GM15510 (cell line): ENCODE results near the gene MSH2.

Experiments used
- POLR2A ChIP-seq: IDR thresholded peaks from 3 replicates; pipeline ENCODE4 v1.6.1; 2011; ENCODE audit warnings: borderline replicate concordance; ENCODE audit not compliant: insufficient read length; ENCODE audit errors: extremely low read depth

Gene MSH2

DNA sequence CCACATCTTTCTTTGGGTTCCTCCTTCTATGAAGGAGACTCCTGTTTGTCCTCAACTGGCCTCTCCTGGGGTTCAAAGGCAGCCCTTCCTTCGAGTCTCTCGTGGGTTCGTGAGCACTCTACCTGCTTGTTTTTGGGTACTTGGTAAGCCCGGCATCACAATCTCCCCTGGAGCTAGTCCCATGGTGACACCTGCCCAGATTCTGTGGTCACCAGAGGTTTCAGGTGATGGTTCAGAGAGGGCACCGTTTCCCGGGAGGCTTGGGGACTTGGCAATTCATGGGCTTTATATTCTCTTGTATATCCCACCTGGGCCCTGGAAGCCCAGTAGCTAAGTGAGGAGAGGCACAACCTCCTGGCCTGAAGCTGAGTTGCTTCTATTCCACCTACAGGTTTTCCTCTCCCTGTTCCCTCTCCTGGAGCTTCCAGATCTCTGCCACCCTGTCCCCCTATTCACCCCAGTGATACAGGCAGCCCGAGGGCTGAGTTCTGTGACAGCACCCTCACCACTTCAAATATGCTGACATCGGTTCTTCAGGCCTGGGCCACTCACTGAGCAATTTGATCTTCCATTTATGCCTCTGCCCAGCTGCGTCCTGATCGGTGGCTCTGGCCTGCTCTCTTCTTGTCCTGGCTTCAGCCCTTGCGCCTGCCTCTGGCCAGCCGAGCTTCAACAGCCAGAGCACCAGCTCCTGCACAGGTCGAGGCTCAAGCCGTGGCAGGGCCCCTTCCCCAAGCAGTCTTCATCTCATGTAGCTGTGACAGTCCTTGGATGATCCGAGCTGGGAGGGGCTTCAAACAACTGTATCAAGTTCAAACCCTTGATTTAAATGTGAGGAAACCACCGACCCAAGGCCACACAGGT lies 91.5 kb downstream of the MSH2 start:
- no peak for TF ChIP-seq POLR2A

DNA sequence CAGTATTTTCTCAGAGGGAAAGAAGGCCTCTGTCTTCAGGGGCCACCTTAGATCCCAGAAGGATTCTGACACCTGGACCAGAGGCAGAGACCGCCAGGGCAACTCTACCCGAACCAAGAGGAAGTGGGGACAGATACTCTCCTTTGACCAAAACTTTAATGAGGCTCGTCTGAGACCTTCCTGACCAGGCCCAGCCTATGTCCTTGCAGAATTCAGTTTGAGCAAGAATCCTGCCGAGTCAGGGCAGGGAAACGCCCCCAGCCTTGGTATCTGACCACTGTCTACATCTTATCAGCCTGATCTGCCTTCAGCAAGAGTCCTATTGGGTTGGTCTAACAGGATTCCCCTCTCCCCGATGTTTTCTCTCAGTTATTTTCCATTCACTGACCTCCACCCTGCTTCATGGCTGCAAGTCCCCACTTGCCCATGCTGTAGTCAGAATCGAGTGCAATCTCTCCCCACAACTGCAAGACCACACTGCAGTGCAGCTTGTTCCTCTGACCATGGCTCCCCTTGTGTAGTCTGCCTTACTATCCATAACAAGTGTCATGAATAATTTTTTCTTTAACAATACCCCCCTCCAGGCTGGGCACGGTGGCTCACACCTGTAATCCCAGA lies 95.0 kb downstream of the MSH2 start:
- TF ChIP-seq POLR2A, result no peak

DNA sequence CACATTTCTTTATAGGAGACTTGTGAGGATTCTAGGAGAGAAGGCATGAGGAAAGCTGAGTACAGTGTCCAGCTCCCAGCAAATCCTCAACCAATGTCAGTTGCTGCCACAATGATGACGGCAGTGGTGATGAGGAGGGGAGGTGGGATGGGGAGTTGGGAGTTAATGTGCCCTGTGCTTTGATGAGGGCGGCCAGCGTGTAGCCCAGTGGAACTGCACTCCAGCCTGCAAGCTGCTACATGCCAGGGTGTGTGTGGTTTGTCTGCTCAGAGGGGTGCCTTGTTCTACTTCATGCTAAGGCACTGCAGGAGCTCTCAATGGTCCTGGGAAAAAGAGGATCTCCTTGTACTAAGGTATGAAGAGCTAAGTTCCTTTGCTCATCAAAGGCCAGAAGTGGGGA lies 96.1 kb downstream of the MSH2 start:
- no peak for TF ChIP-seq POLR2A

DNA sequence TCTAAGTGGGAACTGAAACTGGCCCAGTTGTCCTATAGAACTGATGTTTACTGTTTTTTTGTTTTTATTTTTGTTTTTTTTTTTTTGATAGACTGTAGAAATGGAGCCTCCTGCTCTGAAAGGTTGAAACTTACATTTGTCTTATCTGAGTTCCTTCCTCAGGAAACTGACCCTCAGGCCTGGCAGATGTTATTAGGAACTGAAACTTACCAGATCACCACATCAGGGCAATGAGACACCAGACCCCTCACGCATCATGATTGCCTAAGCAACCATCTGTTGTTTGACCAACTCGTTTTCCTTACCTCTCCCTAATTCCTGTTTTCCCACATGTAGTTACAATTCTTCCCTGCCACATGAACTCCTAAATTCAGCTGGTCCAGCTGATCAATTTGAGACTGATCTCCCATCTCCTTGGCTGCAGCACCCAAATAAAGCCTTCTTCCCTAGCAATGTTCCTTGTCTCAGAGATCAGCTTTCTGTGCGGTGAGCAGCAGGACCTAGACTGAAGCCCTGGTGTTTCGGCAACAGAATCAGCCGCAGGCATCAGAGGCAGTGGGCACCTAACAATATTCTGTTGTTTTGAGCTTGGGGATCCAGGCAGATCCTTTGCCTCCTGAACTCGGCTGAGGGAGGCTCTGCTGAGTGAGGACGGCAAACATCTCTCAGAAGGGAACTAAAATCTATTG lies 96.8 kb downstream of the MSH2 start:
- TF ChIP-seq POLR2A, result no peak

DNA sequence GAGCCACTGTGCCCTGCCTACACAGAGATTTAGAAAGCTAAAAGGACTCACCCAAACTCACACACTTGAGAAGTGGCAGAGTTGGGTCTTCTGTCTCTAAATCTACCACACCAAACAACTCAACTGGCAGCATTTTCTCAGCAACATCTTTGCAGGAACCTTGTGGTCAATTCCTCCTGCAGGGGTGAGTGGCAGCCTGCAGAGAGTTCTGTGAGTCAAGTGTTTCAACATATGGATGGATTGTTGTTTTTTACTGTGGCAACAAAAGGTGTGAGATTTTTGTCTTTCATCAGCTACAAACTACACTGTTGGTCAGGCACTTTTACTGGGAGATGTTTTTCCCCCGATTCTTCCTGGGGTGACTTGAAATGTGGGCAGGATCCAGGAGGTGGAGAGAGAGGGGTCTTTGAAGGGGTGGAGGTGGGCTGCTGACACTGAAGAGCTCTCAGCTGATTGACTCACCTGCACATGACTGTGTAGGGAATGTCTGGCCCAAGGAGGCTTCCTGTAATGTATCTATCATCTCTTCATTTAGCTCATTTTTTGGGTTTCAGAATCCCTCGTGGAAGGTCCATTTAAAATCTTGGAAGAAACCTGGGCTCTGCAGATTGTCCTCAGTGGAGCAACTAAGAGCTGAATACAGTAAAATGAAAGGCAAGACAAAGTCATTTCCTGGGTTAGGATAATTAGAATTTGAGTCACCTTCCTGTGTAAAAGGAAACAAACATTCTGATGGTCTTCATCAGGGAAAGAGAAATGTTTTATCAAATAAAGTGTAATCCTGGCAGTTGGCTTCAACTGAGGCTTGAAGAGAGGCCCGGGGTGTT lies 98.6 kb downstream of the MSH2 start:
- no peak for TF ChIP-seq POLR2A

DNA sequence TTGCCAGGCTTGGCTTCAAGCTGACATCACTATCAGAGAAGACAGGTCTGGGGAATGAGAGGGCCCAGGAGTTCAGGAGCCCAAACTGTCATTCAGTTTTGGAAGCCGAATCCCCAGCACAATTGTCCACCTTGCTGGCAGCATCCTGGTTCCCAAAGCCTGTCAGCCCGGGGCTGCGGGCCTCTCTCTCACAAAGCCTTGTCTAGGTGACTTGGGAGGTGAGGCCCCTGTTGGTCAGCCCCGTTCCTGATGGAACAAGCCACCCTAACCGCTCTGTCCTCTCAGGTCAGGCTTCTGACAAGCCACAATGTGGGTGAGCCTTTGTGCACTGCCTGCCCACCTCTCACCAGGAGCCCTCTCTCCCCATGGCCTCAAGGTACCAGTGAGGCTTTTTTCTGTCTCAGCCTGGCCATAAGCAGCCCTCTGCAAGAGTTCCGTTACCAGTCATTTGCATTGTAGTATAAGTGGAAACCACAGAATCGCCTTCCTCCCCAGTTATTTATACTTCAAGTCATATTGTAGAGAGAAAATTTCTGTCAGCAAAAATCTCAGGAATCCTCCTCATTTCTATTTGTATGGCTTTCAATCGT lies 100.6 kb downstream of the MSH2 start:
- no peak for TF ChIP-seq POLR2A

DNA sequence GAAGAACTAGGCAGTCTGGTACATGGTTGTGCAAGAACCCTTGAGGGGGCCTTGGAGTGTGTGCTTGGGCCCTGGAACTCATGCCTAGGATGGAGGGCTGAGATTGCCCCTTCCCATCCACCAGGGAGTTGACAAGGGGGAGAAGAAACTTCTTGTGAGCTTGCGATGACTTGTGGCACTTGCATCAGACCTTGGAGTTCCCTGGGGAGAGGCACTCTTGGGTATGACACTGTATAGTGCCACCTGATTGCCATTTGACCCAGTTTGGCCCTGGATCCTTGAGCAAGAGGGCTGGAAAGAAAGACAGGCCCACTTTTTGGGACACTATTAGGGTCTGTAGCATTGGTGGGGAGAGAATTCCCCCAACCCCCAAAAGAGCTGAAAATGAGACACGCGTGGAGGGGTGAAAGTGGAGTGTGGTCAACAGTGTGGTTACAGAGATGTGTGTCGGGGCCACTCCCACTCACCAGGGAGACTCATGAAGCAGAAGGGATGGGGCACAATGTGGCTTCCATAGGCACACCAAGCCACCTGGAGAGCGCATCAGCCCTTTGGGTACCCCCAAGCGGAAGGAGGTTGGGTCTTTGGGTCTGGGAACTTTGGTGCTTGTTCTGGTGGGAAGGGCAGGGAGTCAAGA lies 101.3 kb downstream of the MSH2 start:
- no peak for TF ChIP-seq POLR2A

DNA sequence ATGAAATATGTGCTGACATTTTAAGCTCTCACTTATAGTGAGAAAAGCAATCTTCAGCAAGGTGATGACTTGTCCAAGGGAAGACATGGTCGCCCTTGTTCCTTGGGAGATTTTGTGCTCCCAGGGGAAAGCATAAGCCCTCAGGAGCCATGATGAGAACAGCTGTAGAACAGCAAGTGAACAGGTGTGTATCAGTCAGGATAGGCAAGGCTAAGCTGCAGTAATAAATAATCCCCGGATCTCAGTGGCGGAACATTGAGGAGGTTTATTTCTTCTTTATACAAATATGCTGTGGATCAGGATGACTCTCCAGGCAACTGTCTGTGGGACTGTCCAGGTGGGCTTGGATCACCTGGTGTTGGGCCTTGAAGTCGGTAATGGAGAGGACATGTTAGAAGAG lies 103.1 kb downstream of the MSH2 start:
- no peak for TF ChIP-seq POLR2A

DNA sequence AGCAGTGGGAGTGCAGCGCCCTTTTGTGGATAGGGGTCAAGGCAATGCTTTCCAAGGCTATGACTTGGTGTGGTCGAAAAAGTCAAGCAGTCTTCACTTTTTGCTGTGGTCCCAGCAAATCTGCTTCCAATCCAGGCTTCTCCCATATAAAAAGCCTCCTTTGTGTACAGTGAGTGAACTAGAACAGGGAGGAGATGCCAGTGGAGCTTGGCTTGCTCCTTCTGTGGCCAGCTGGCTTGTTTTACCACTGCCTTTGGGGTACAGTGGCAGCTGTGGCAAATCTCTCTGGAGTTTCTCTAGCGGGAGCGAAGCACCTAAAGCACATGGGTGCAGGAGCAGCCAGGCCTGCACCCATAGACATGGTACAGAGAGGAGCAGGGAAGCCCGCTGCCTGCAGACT lies 103.5 kb downstream of the MSH2 start:
- no peak for TF ChIP-seq POLR2A

DNA sequence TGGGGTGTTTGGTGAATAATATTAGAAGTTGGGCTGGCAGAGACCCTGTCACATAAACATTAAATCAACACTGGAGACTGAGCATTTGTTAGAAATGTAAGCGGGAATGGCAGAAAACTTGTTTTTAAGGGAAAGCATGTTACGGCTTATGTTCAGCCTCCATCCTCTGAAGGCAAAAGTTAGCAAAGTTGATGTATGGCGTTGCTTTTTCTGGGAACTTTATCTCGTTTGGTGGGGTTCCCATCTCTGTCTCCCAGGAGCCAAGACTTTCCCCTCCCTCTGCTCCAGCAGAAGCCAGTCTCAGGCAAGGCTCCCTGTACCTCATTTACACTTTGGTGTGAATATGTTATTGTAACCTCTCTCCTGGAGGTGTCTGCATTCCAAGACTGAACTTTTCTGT lies 105.1 kb downstream of the MSH2 start:
- no peak for TF ChIP-seq POLR2A

DNA sequence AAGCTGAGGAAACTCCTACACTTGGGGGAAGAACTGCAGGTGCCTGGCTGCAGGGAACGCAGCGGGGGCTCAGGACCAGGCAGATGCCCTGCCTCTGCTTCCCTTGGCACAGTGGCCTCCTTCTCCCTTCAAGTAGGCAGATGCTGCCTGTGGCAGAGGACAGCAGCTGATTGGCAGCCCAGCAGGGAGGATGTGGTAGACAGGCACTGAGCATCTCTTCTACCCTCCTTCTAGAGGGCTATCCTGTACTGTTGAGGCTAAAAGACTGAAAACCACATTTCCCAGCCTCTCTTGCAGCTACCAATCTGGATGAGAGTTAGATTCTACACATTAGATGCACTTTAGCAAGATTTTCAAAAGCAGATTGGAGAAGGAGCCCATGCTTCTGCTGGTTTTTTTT lies 105.7 kb downstream of the MSH2 start:
- no peak for TF ChIP-seq POLR2A

DNA sequence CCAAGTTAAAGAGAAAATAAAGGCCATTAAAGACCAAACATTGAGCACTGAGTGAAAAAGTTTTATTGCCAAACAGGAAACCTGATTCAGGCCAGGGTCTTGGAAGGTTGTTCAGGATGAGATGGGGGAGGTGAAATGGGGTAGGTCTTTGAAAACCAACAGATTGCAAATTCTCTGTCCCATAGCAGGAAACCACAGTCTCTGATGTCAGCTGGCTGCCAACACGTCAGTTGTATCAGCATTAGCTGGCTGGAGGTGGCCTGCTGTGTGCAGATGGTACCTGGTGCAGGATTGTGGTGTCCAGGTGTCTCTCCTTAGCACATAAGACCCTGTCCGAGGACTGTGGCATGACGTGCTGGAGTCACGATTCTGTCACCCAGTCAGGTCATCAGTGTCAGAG lies 106.3 kb downstream of the MSH2 start:
- TF ChIP-seq POLR2A, result no peak

DNA sequence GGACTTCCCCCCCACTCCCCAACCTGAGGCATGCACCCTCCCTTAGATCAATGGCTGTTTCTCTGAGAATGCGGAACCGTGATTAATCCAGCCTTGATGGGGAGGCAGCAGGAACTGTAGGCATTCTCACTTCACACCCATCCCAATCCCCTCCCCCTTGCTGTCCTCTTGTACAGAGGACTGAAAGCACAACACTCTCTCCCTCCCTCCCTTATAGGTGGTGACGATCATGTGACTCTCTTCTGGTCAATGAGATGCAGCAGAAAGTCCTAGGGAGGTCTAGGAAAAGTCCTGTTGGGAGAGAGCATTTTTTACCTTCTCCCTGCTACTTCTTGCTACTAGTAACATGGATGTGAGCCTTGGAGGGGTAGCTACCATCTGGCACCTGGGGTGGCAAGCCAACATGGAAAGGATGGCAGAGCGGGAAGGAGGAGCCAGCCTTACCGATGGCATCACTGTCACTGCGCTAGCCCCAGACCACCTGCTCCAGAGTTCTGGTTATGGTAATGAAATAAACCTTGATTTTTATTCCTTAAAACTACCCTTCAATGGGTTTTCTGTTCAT lies 106.9 kb downstream of the MSH2 start:
- TF ChIP-seq POLR2A, result no peak

DNA sequence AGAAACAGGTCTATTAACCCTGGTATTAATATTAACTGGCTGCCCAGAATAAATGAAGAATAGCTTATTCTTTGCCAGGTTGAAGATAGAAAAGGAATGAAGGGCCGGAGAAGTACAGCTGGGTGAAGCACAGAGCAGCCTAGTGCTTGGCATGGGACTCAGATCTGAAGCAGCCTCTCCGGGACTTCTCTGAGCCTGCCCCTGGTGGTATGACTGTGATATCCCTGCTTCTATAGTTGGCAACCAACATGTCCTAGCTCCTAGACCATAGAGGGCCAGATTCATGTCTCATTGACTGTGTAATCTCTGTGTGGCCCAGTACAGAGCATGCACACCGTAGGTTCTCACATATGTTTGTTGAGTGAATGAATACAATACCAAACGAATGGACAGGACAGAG lies 107.8 kb downstream of the MSH2 start:
- no peak for TF ChIP-seq POLR2A
